GM18498 (cell line): ENCODE data around the gene TET3.
A peak's percentile ranks its signal among the peaks of the same experiment; 100 is the strongest.

ENCODE experiments used
- ATAC-seq: cut with Tn5 transposase; IDR thresholded peaks from one replicate; pipeline ENCODE4 v1.9.1; 2021; ENCODE audit warnings: mild to moderate bottlenecking, moderate library complexity; ENCODE audit not compliant: unreplicated experiment

TET3 gene

GRCh38 chr2:74002505-74003421 is 18.1 kb downstream of the TET3 start:
- ATAC-seq = peak; percentile 95

GRCh38 chr2:74003494-74004211 is 18.9 kb downstream of the TET3 start:
- no peak for ATAC-seq

GRCh38 chr2:74004212-74005182 is 19.8 kb downstream of the TET3 start:
- ATAC-seq = no peak

- ATAC-seq = no peak
These were observed 21.1 kb downstream of the TET3 start for GRCh38 chr2:74005786-74006185.

GRCh38 chr2:74006459-74006858 is 21.7 kb downstream of the TET3 start:
- no peak for ATAC-seq

- no peak for ATAC-seq
These were observed 22.4 kb downstream of the TET3 start for GRCh38 chr2:74007121-74007520.

GRCh38 chr2:74007711-74008110 is 23.0 kb downstream of the TET3 start:
- no peak for ATAC-seq

- ATAC-seq = no peak
These were observed 24.2 kb downstream of the TET3 start for GRCh38 chr2:74008761-74009395.

- no peak for ATAC-seq
These were observed 24.9 kb downstream of the TET3 start for GRCh38 chr2:74009577-74009976.

- no peak for ATAC-seq
These were observed 25.4 kb downstream of the TET3 start for GRCh38 chr2:74010087-74010541.

GRCh38 chr2:74011246-74011645 is 26.5 kb downstream of the TET3 start:
- ATAC-seq = no peak

- no peak for ATAC-seq
These were observed 30.1 kb downstream of the TET3 start for GRCh38 chr2:74014813-74015212.

- ATAC-seq = peak; percentile 89
These were observed 32.5 kb downstream of the TET3 start for GRCh38 chr2:74017223-74017622.

GRCh38 chr2:74019516-74019915 is 34.8 kb downstream of the TET3 start:
- ATAC-seq = no peak

GRCh38 chr2:74020702-74021406 is 36.1 kb downstream of the TET3 start:
- no peak for ATAC-seq

- ATAC-seq = no peak
These were observed 36.7 kb downstream of the TET3 start for GRCh38 chr2:74021407-74021755.

GRCh38 chr2:74024216-74024615 is 39.5 kb downstream of the TET3 start:
- ATAC-seq = no peak

GRCh38 chr2:74025971-74026612 is 41.4 kb downstream of the TET3 start:
- no peak for ATAC-seq

- ATAC-seq = no peak
These were observed 42.1 kb downstream of the TET3 start for GRCh38 chr2:74026687-74027241.
